ENCODE results near the gene EYA2.
"Not testable (repeated sequence)": the region's sequence is repeated elsewhere in the genome, so short reads cannot be mapped to it uniquely, and the experiment has no call there.

Gene EYA2

GRCh38 chr20:47172579-47172978 lies 277.9 kb downstream of the EYA2 start:
- DNase-seq (ENCODE audit: low read depth, low spot score) = no peak

GRCh38 chr20:47173596-47174216 lies 279.1 kb downstream of the EYA2 start:
- no peak for DNase-seq (ENCODE audit: low read depth, low spot score)

- DNase-seq (ENCODE audit: low read depth, low spot score) = no peak
Measured at GRCh38 chr20:47174456-47175243, 280.0 kb downstream of the EYA2 start.

- DNase-seq (ENCODE audit: low read depth, low spot score) = no peak
Measured at GRCh38 chr20:47175493-47175892, 280.9 kb downstream of the EYA2 start.

GRCh38 chr20:47176217-47176616 lies 281.6 kb downstream of the EYA2 start:
- not testable (repeated sequence) for DNase-seq (ENCODE audit: low read depth, low spot score)

- no peak for DNase-seq (ENCODE audit: low read depth, low spot score)
Measured at GRCh38 chr20:47178277-47178676, 283.6 kb downstream of the EYA2 start.

GRCh38 chr20:47178851-47179250 lies 284.2 kb downstream of the EYA2 start:
- no peak for DNase-seq (ENCODE audit: low read depth, low spot score)

GRCh38 chr20:47179267-47179666 lies 284.6 kb downstream of the EYA2 start:
- DNase-seq (ENCODE audit: low read depth, low spot score) = no peak

GRCh38 chr20:47181056-47181862 lies 286.6 kb downstream of the EYA2 start:
- no peak for DNase-seq (ENCODE audit: low read depth, low spot score)

- DNase-seq (ENCODE audit: low read depth, low spot score) = no peak
Measured at GRCh38 chr20:47183367-47183766, 288.7 kb downstream of the EYA2 start.

- DNase-seq (ENCODE audit: low read depth, low spot score) = no peak
Measured at GRCh38 chr20:47187450-47188195, 293.0 kb downstream of the EYA2 start.

GRCh38 chr20:47188540-47188939 lies 293.9 kb downstream of the EYA2 start:
- no peak for DNase-seq (ENCODE audit: low read depth, low spot score)

GRCh38 chr20:47189060-47189459 lies 294.4 kb downstream of the EYA2 start:
- no peak for DNase-seq (ENCODE audit: low read depth, low spot score)

GRCh38 chr20:47191074-47191673 lies 296.5 kb downstream of the EYA2 start:
- DNase-seq (ENCODE audit: low read depth, low spot score) = no peak

GRCh38 chr20:47191956-47192355 lies 297.3 kb downstream of the EYA2 start:
- DNase-seq (ENCODE audit: low read depth, low spot score) = no peak

GRCh38 chr20:47195573-47195972 lies 300.9 kb downstream of the EYA2 start:
- no peak for DNase-seq (ENCODE audit: low read depth, low spot score)

- no peak for DNase-seq (ENCODE audit: low read depth, low spot score)
Measured at GRCh38 chr20:47196091-47197081, 301.7 kb downstream of the EYA2 start.

- DNase-seq (ENCODE audit: low read depth, low spot score) = no peak
Measured at GRCh38 chr20:47198254-47198671, 303.6 kb downstream of the EYA2 start.

- DNase-seq (ENCODE audit: low read depth, low spot score) = no peak
Measured at GRCh38 chr20:47198996-47199552, 304.4 kb downstream of the EYA2 start.
